Activated naive CD4-positive, alpha-beta T cell treated with anti-CD3 and anti-CD28 coated beads for 36 hours (primary cell): ENCODE measurements around the gene HOXD8. TPM values are rescaled to one million over a fixed set of nuclear protein-coding genes. Genes with fewer than 3 reads are reported as not detected.

Experiments
- CTCF ChIA-PET: fragments of 350-600 bp; sonication (Branson Sonifier 250); formaldehyde crosslinking; loops from one replicate; lab custom pipeline; 2021; ENCODE audit warnings: antibody characterized with exemption; lab: Charles Lee
- DNase-seq: peaks from one replicate; pipeline ENCODE4 v3.0.0-alpha.2; 2020
- H3K27ac Mint-ChIP-seq: one replicate; pipeline ENCODE4 v1.8.0; 2021; ENCODE audit warnings: mild to moderate bottlenecking, mixed read lengths
- H3K27me3 Mint-ChIP-seq: one replicate; pipeline ENCODE4 v1.8.0; 2021; ENCODE audit warnings: low read depth, mixed read lengths
- H3K36me3 Mint-ChIP-seq: one replicate; pipeline ENCODE4 v1.8.0; 2021; ENCODE audit warnings: low read depth, mixed read lengths
- H3K4me1 Mint-ChIP-seq: one replicate; pipeline ENCODE4 v1.8.0; 2021; ENCODE audit warnings: low read depth, mixed read lengths
- H3K4me3 Mint-ChIP-seq: one replicate; pipeline ENCODE4 v1.8.0; 2021; ENCODE audit warnings: mild to moderate bottlenecking, moderate library complexity, mixed read lengths
- H3K9me3 Mint-ChIP-seq: one replicate; pipeline ENCODE4 v1.8.0; 2021; ENCODE audit warnings: mixed read lengths
- intact Hi-C: fragments of 100-400 bp; cut with micrococcal nuclease; formaldehyde crosslinking; loops from one replicate; pipeline ENCODE4 v1.15.1; 2023
- total RNA-seq, 2 experiments: library from RNA; stranded (reverse); gene quantifications; one replicate each; pipeline ENCODE4 v1.2.3, GENCODE V29; 2021

HOXD8 gene
- total RNA-seq, 2 experiments from 2014 or later: not detected

DNA sequence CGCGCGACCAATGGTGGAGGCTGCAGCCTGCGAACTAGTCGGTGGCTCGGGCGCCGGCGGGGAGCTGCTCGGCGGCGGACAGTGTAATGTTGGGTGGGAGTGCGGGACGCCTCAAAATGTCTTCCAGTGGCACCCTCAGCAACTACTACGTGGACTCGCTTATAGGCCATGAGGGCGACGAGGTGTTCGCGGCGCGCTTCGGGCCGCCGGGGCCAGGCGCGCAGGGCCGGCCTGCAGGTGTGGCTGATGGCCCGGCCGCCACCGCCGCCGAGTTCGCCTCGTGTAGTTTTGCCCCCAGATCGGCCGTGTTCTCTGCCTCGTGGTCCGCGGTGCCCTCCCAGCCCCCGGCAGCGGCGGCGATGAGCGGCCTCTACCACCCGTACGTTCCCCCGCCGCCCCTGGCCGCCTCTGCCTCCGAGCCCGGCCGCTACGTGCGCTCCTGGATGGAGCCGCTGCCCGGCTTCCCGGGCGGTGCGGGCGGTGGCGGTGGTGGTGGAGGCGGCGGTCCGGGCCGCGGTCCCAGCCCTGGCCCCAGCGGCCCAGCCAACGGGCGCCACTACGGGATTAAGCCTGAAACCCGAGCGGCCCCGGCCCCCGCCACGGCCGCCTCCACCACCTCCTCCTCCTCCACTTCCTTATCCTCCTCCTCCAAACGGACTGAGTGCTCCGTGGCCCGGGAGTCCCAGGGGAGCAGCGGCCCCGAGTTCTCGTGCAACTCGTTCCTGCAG, 6.7 kb upstream of the HOXD8 start, which contains the start of gene HOXD9:
TSS of gene HOXD9 (plus strand) at position 37 of the 728 bp plus-strand sequence. CDS start at position 87, 50 bp downstream.
- H3K4me1 Mint-ChIP-seq: peaks cover 13% of the 10 kb centered on the region
- H3K27me3 Mint-ChIP-seq: peaks cover 75% of the 10 kb centered on the region
- H3K36me3 Mint-ChIP-seq: peaks cover 2% of the 10 kb centered on the region
- DNase-seq: peak; percentile 42
- intact Hi-C loops: loop anchor here (5.0 kb wide), 2 partner anchors 36 to 39 kb away; no protein-coding TSS in a partner anchor
- H3K9me3 Mint-ChIP-seq: peaks cover 1% of the 10 kb centered on the region
- CTCF ChIA-PET: no interaction called here
- peak within 1 kb of the TSS; percentile 53 for H3K4me3 Mint-ChIP-seq
- H3K27ac Mint-ChIP-seq: no peak within 1 kb of the TSS

DNA sequence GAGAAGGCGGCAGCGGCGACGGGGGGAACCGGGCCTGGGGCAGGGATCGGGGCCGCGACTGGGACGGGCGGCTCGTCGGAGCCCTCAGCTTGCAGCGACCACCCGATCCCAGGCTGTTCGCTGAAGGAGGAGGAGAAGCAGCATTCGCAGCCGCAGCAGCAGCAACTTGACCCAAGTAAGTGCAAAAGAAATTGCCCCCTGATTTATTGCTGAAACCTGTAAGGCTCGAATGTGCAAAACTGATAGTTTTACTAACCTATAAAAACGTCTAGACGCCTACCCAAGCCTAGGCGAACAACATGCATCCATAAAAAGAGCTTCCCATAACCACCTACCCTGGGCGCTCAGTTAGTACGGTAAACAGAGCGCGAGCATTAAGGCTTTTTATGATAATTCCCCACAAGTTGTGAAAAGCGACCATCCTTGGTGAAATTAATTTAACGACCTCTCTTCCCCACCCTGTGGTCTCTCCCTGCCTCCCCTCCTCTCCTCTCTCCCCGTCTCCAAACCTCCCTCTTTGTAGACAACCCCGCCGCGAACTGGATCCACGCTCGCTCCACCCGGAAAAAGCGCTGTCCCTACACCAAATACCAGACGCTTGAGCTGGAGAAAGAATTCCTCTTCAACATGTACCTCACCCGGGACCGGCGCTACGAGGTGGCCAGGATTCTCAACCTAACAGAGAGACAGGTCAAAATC, 5.9 kb upstream of the HOXD8 start:
- Mint-ChIP-seq H3K9me3 (peaks cover 1% of the 10 kb centered on the region), H3K36me3 (no peaks in the 10 kb centered on the region), H3K4me3 (peak overlapping the region; percentile 21), H3K4me1 (peaks cover 19% of the 10 kb centered on the region), H3K27me3 (peaks cover 75% of the 10 kb centered on the region), H3K27ac (no peak overlapping the region)
- CTCF ChIA-PET: interaction anchor here (0.8 kb wide), 1 partner anchor 27 kb away, joined by 3 read pairs; no protein-coding TSS in a partner anchor
- no peak for DNase-seq
- intact Hi-C loops: loop anchor here (5.0 kb wide), 2 partner anchors 36 to 39 kb away; no protein-coding TSS in a partner anchor

DNA sequence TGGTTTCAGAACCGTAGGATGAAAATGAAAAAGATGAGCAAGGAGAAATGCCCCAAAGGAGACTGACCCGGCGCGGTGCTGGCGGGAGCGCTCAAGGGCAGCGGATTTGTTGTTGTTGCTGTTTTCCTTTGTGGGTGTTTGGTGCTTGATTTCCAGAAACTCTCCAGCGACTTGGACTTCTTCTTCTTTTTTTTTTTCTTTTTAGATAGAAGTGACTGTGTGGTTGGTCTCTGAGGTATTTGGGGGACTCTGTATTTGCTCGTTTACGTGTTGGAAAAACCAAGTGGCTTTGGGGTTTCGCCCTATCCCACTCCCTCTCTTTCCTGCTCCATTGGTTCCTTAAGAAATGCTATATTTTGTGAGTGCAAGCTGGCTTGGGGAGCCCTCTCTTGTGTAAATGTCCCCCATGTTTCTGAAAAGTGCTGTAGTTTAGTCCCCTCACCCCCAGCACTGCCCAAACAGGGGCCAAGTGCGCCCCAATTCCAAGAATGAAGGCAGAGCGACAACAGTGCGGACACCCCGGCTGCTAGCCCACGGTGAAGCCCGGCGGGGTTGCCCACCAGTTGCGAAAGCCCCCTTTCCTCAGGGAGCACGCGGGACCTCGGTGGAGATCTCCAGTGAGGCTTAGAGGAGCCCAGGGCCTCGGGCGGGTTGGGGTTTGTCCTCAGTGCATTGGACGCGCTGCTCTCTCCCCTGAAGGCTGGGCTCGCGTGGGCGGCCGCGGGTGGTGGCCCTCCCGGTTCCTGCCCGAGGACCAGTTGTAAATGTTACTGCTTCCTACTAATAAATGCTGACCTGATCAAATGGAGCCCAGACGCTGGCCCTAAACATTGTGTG, 5.2 kb upstream of the HOXD8 start:
- CTCF ChIA-PET: interaction anchor here (0.8 kb wide), 1 partner anchor 28 kb away, joined by 3 read pairs; no protein-coding TSS in a partner anchor
- intact Hi-C loops: loop anchor here (5.0 kb wide), 2 partner anchors 37 to 38 kb away; no protein-coding TSS in a partner anchor
- H3K27ac Mint-ChIP-seq: no peak overlapping the region
- no peak for DNase-seq
- peaks cover 75% of the 10 kb centered on the region for H3K27me3 Mint-ChIP-seq
- peaks cover 21% of the 10 kb centered on the region for H3K4me1 Mint-ChIP-seq
- no peaks in the 10 kb centered on the region for H3K9me3 Mint-ChIP-seq
- no peak overlapping the region for H3K4me3 Mint-ChIP-seq
- H3K36me3 Mint-ChIP-seq: no peaks in the 10 kb centered on the region

DNA sequence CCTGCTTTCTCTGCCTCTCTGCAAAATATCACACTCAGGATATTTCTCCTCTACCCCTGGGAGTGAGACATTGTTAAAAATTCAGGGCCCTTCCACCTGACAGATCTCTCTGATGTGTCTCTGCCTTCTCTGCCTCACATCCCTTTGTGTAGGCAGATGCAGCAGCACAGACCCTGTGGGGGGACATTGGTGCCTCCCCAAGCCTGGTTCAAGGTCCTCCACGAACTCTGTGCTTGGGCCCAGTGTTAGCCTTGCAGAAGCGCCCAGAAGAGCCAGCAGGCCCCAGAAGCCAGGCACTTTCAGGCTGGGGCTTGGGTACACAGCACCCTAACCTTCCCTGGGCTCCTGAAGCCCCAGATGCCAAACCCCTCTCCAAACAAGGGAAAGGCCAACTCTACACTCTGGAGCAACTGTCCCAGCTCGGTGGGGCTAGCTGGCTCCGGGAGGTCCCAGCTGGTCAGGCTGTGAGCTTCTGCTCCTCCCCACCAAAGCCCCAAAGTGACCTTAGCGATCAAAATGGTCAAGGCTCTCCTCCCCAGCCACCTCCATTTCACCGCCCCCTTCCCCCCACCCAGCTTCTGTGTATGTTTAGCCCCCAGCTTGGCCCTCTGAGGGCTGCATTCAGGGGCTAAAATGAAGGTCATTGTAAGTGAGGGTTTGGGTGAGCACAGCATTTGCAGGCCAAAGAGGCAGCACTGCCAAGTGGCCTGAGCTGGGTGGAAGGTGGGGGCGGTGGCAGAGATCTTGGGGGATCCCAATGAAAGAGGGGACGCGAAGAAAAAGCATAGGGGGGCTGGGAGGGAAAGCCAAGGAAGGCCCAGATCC, 4.3 kb upstream of the HOXD8 start:
- Mint-ChIP-seq H3K4me1 (peaks cover 21% of the 10 kb centered on the region), H3K27ac (no peak overlapping the region), H3K36me3 (no peaks in the 10 kb centered on the region), H3K4me3 (no peak overlapping the region), H3K27me3 (peaks cover 67% of the 10 kb centered on the region), H3K9me3 (no peaks in the 10 kb centered on the region)
- CTCF ChIA-PET: interaction anchor here (1.4 to 4.4 kb wide), 6 partner anchors 16 to 1023 kb away, joined by 3 to 54 read pairs (median 15); no protein-coding TSS in a partner anchor
- DNase-seq: no peak
- intact Hi-C loops: loop anchor here (5.0 kb wide), 2 partner anchors 37 to 38 kb away; no protein-coding TSS in a partner anchor

DNA sequence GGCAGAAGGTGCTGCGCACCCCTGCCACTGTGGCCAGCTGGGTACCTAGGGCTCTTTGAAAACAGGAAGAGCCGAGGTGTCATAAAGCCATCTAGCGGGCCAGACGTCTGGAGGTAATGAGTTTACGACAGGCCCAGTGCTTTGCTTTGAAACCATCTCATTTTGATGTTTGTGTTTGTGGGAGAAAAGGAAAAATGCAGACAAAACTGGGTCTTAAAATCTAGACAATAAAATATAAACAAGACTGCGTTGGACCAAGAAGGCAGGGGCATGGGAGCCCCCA, 3.8 kb upstream of the HOXD8 start:
- DNase-seq: no peak
- CTCF ChIA-PET: interaction anchor here (1.4 to 4.4 kb wide), 8 partner anchors 15 to 1023 kb away, joined by 3 to 54 read pairs (median 12); no protein-coding TSS in a partner anchor
- Mint-ChIP-seq H3K9me3 (no peaks in the 10 kb centered on the region), H3K27me3 (peaks cover 63% of the 10 kb centered on the region), H3K36me3 (no peaks in the 10 kb centered on the region), H3K27ac (no peak overlapping the region), H3K4me3 (no peak overlapping the region), H3K4me1 (peaks cover 21% of the 10 kb centered on the region)
- intact Hi-C loops: no loop called here

DNA sequence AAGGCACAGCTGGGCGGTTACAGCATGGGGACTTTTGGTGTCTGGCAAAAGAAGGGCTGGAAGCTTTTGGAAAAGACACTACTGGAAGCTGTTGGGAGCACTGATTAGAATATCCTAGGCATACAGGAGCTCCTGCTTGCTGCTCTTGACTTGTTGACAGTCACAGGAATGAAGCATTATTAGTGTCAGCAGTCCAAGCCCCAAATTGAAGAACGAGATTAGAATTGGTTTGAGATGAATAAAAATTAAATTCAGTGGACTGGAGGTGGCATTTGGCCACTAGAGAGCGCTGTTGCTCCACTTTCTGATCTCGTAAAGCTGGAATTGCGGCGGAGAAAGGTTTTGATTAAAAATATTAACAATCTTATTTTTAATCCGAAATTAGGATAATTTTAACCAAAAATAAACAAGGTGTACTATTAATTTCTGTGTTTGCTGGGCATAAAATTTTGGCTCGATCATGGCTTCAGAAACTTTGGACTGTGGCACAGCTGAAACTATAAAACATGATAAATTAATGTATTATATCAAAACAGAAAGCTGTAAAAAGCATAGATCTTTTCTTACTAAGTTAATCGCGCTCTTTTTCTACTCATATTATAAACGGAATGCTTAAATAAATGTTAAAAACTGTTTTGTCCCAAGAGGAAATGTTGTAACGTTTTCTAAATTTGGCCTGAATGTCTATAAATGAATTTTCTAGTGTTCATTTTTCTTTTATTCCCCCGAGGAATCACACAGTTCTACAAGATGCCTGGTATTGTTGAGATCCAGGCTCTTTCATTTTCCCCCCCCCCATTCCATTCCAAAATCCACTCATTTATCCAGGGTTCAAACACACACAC, 2.4 kb upstream of the HOXD8 start:
- Mint-ChIP-seq H3K36me3 (no peaks in the 10 kb centered on the region), H3K27me3 (peaks cover 68% of the 10 kb centered on the region), H3K4me3 (no peak overlapping the region), H3K9me3 (no peaks in the 10 kb centered on the region), H3K4me1 (peaks cover 25% of the 10 kb centered on the region), H3K27ac (no peak overlapping the region)
- intact Hi-C loops: loop anchor here (1.0 kb wide), 5 partner anchors 328 to 1022 kb away; no protein-coding TSS in a partner anchor
- DNase-seq: peak; percentile 81
- CTCF ChIA-PET: interaction anchor here (0.5 to 4.4 kb wide), 41 partner anchors 9 to 1030 kb away, joined by 3 to 54 read pairs (median 4); partner anchors contain the start of gene HOXD4

DNA sequence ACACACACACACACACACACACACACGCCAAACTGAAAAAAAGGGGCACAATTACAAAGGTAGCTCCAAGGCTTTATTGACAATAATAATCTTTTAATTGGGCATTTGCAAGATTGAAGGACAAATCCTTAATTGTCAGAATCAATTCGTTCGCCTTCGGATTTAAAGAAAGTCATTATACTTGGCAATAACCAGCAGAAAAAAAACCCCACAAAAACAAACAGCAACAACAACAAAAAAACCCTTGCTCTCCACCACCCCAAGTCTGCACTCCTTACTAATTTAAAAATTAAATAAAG, 1.8 kb upstream of the HOXD8 start:
- H3K4me3 Mint-ChIP-seq: no peak overlapping the region
- H3K9me3 Mint-ChIP-seq: no peaks in the 10 kb centered on the region
- no peak for DNase-seq
- H3K36me3 Mint-ChIP-seq: no peaks in the 10 kb centered on the region
- H3K27me3 Mint-ChIP-seq: peaks cover 70% of the 10 kb centered on the region
- peaks cover 27% of the 10 kb centered on the region for H3K4me1 Mint-ChIP-seq
- H3K27ac Mint-ChIP-seq: no peak overlapping the region
- intact Hi-C loops: loop anchor here (1.0 to 2.0 kb wide), 6 partner anchors 17 to 1022 kb away; no protein-coding TSS in a partner anchor
- CTCF ChIA-PET: interaction anchor here (0.6 to 4.4 kb wide), 22 partner anchors 11 to 1021 kb away, joined by 3 to 54 read pairs (median 4); partner anchors contain the start of gene HOXD4

DNA sequence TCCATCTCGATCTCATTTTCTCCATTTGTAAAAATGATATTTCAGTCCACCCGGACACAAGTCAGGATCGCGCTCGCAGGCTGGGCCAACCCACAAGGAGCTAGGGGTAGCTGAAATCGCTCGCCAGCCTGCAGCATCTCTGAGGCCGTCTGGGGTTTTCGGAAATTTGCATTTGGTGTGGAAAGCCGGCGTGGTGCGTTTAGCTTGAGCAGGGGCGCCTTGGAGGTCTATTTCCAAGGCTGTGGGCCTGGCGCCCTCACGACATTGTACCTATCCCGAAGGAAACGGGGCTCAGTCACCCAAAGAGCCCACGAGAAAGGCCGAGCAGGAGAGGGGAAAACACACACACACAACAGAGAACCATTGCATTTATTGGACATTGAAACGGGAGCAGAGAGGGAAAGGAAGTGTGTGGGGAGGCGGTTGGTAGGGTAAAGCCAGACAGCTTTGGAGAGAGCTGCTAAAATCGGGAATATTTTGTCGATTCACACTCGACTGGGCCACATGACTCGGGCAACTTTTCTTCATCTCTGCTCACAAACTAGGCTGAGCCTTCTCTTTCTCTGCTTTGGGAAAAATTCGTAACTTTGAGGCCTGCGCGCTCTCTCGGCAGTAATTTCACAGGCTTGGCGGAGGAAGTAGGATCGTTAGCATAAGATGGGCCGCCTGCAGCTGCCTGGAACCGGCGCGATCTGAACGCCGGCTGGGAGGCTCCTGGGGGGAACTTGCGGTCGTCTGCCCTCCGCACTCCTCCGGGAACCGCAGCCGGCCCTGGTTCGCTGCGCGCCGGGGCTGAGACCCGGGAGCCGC, 1.1 kb upstream of the HOXD8 start:
- Mint-ChIP-seq H3K4me1 (peaks cover 24% of the 10 kb centered on the region), H3K27ac (peak overlapping the region; percentile 32), H3K4me3 (peak overlapping the region; percentile 33), H3K9me3 (no peaks in the 10 kb centered on the region), H3K36me3 (no peaks in the 10 kb centered on the region), H3K27me3 (peaks cover 76% of the 10 kb centered on the region)
- no peak for DNase-seq
- intact Hi-C loops: loop anchor here (2.0 kb wide), 1 partner anchor 18 kb away; no protein-coding TSS in a partner anchor
- CTCF ChIA-PET: interaction anchor here (0.6 to 4.4 kb wide), 16 partner anchors 10 to 1020 kb away, joined by 3 to 54 read pairs (median 6); partner anchors contain the start of gene HOXD4

DNA sequence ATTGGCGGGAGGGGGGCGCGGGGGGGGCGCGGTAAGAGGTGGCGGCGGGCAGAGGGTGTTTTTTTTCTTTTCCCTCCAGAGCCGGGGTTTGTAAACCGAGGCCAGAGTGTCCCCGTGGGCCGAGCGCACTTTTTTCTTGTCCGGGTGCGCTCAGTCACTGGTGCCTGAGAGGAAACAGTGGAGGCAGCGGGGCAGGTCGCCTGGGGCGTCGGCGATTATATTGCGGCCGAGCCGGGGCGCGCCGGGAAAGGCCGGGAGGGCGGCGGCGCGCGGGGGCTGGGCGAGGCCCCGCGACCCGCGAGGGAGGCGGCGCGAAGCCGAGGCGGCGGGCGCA, 275 bp downstream of the HOXD8 start:
- Mint-ChIP-seq H3K4me3 (peak overlapping the region; percentile 33), H3K27me3 (peaks cover 76% of the 10 kb centered on the region), H3K36me3 (no peaks in the 10 kb centered on the region), H3K9me3 (no peaks in the 10 kb centered on the region), H3K27ac (no peak overlapping the region), H3K4me1 (peaks cover 18% of the 10 kb centered on the region)
- CTCF ChIA-PET: interaction anchor here (1.0 to 2.2 kb wide), 4 partner anchors 11 to 522 kb away, joined by 3 to 11 read pairs (median 6); no protein-coding TSS in a partner anchor
- intact Hi-C loops: loop anchor here (1.0 to 5.0 kb wide), 4 partner anchors 9 to 685 kb away; no protein-coding TSS in a partner anchor
- no peak for DNase-seq
